Coronary artery (tissue), 2 donors: Measurements from ENCODE around the gene CD96.

Experiments
- DNase-seq: peaks from one replicate; pipeline ENCODE4 v3.0.0-alpha.2; 2017; ENCODE audit warnings: low spot score
- H3K27ac ChIP-seq, 2 donors: fragments of 200-600 bp; sonication (generic); one replicate each; pipeline ENCODE4 v1.5.1; 2016 to 2019
- H3K4me3 ChIP-seq: fragments of 200-600 bp; sonication (generic); 2 replicates; pipeline ENCODE4 v1.5.1; 2016; ENCODE audit warnings: mild to moderate bottlenecking, moderate library complexity
- TF ChIP-seq, protein P1 (sequence below): fragments of 200-600 bp; sonication (generic); IDR thresholded peaks from one replicate; pipeline ENCODE4 v1.5.1; 2019; ENCODE audit warnings: antibody characterized with exemption

The CD96 gene

DNA sequence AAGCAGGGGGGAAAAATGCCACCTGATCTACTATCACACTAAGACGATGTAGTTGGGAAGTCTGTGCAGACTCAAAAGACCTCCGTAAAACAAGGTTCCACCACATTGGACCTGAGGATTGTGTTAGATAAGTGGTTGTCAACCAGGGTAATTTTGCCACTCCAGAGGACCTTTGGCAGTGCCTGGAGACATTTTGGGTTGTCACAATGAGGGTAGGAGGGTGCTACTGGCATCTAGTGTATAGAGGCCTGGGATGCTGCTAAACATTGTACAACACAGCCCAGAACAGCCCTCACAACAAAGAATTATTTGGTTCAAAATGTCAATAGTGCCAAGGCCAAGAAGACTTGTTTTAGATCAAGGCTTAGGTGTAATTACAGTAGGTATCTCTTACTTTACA is 67.7 kb downstream of the CD96 start:
- TF ChIP-seq, protein P1, sequence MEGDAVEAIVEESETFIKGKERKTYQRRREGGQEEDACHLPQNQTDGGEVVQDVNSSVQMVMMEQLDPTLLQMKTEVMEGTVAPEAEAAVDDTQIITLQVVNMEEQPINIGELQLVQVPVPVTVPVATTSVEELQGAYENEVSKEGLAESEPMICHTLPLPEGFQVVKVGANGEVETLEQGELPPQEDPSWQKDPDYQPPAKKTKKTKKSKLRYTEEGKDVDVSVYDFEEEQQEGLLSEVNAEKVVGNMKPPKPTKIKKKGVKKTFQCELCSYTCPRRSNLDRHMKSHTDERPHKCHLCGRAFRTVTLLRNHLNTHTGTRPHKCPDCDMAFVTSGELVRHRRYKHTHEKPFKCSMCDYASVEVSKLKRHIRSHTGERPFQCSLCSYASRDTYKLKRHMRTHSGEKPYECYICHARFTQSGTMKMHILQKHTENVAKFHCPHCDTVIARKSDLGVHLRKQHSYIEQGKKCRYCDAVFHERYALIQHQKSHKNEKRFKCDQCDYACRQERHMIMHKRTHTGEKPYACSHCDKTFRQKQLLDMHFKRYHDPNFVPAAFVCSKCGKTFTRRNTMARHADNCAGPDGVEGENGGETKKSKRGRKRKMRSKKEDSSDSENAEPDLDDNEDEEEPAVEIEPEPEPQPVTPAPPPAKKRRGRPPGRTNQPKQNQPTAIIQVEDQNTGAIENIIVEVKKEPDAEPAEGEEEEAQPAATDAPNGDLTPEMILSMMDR: no peak
- H3K27ac ChIP-seq: no peak overlapping the region
- no peak overlapping the region for H3K4me3 ChIP-seq
- no peak for DNase-seq

DNA sequence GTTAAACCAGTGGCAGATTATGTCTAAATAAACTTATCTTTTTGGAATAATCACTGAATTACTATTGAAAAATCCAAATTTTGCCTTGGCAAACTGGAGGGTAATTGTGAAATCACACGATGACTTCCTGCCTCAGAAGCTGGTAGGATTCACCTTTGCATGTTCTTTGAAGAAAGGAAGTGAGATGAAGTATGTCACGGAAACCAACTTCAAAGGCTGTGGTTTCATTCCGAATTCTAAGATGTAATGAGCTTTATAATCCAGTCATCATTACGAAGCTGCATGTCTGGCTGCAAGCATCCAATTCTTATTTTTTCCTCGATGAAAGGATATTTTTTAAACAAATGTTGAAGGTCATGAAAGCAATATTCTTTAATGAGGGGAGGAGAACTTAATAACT is 68.2 kb downstream of the CD96 start:
- TF ChIP-seq, protein P1: no peak
- no peak overlapping the region for H3K4me3 ChIP-seq
- no peak for DNase-seq
- no peak overlapping the region for H3K27ac ChIP-seq

DNA sequence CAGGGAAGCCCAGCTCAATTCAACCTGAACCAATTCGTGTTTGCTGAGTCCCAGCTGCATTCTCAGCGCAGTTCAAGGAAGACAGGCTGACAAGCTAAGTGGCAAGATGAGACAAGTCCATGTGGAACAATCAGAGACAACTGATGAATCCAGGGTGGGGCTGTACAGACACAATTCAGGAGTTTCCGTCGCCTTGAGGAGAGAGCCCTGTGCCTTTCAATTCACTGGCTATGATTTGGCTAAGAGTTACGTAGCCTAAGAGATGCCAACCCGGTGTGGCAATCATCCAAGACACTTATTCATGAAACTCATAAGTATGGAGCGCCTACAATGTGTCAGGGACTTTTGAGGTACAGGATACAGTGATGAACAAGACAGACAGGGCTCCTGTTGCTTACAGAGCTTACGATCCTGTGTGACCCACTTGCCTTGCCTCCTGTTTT is 68.6 kb downstream of the CD96 start:
- Histone ChIP-seq H3K4me3 (no peak overlapping the region), H3K27ac (no peak overlapping the region)
- TF ChIP-seq, protein P1: no peak

DNA sequence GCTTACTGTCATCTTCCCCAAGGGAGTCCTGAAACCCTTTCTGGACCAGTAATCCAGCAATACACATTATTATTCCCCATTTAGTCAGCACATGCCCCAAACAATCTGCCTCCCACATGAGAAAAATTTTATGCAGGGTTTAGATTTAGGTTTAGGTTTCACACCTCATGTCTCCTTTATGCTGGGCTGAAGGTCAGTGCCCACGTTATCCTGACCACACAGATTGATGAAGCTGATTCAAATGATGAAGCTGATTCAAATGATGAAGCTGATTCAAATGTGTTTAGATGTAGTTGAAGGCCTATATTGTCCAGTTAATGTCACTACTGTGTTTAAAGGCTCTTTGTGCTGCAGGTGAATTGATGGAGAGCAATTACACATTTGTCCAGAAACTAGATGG is 71.3 kb downstream of the CD96 start:
- DNase-seq: no peak
- TF ChIP-seq, protein P1: no peak
- no peak overlapping the region for H3K27ac ChIP-seq
- H3K4me3 ChIP-seq: no peak overlapping the region

More for the DNA sequence above, 68.6 kb downstream of the CD96 start:
- DNase-seq: no peak

DNA sequence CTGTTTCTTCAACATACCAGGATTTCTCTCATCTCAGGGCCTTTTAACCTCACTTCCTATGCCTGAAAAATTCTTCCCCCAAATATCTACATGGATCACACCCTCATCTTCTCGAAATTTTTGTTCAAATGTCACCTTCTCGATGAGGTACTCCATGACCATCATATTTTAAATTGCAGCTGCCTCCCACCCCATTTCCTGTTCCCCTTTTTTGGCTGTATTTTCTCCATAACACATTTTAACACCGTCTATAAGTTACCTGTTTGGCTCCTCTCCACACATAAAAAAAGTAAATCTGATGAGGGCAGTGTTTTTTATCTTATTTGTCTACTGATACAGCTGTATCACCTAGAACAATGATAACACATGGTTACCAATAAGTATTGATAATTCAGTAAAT is 73.9 kb downstream of the CD96 start:
- TF ChIP-seq, protein P1: no peak
- Histone ChIP-seq H3K27ac (no peak overlapping the region), H3K4me3 (no peak overlapping the region)
- no peak for DNase-seq

DNA sequence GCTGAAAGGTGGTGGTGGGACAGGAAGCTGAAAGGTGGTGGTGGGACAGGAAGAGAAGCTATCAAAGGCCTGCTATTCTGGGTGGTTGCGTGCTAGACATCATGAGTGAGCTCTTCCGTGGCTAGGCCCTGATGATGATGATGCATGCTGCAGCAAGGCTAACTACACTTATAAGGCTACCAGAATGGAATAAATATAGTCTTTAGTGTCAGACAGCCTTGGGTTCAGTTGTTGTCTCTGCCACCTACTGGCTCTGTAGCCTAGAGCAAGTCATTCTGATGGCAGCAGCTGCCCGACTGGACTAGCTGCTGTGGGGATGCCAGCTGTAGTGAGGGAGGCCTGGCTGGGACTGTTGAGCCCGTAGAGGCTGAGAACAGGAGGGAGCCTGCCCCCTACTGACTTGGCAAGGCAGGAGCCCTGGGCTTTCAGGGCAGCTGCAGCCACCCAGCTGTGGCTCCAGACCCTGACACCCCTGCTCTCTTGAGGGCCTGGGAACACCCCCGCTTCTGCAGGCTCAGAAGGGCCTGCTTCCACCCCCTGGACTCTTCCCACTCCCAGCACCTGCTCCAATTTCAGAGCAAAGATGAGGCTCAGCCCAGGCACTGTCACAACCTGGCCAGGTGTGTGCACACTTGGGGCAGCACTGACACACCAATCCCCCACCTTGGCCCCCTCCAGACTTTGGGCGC is 74.6 kb downstream of the CD96 start:
- H3K4me3 ChIP-seq: no peak overlapping the region
- no peak overlapping the region for H3K27ac ChIP-seq
- TF ChIP-seq, protein P1: no peak
- no peak for DNase-seq

DNA sequence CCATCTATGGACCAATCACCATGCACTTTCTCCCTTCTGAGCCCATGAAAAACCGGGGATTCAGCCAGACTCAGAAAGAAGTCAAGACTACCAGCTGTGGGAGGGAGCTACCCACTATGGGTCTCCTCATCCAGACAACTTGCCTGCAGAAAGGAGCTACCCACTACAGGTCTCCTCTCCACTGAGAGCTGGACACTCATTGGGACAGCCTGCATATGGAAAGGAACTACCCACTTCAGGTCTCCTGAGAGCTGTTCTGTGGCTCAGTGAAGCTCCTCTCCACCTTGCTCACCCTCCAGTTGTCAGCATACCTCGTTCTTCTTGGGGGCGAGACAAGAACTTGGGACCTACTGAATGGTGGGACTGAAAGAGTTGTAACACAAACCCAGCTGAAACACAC is 75.4 kb downstream of the CD96 start:
- H3K27ac ChIP-seq: no peak overlapping the region
- no peak overlapping the region for H3K4me3 ChIP-seq
- no peak for DNase-seq
- TF ChIP-seq, protein P1: no peak
